ENCODE results near the gene SLC10A7. TPM values are rescaled to one million over a fixed set of nuclear protein-coding genes. Genes with fewer than 3 reads are reported as not detected.

The SLC10A7 gene
- total and polyA plus RNA-seq, 4 donors = 3.7 to 18.7 (median 7.6) TPM

- no peak for TF ChIP-seq REST (IDR thresholded peaks at IDR 0.05)
- TF ChIP-seq HNF4A (conservative IDR thresholded peaks at IDR 0.05) = no peak
Measured at GRCh38 chr4:146381263-146381872, 140.4 kb downstream of the SLC10A7 start (continued).

- WGBS = 96% methylated on average over 2 of the region's 2 CpGs
Measured at GRCh38 chr4:146379744-146380143, 142.0 kb downstream of the SLC10A7 start.

More at GRCh38 chr4:146379744-146380143, 142.0 kb downstream of the SLC10A7 start:
- TF ChIP-seq YY1 (IDR thresholded peaks at IDR 0.05) (no peak), RXRA (IDR thresholded peaks at IDR 0.05) (no peak), CTCF (IDR thresholded peaks at IDR 0.05; ENCODE audit: low read depth, low read length, missing input control) (no peak), GABPA (IDR thresholded peaks at IDR 0.05 in 1 of 2, conservative IDR thresholded peaks at IDR 0.05 in 1 of 2) (no peak), EGR1 (IDR thresholded peaks at IDR 0.05; ENCODE audit: low read depth in 2 of 2) (no peak), TAF1 (conservative IDR thresholded peaks at IDR 0.05) (no peak), ATF3 (IDR thresholded peaks at IDR 0.05) (no peak), FOXA2 (IDR thresholded peaks at IDR 0.05) (no peak), JUND (IDR thresholded peaks at IDR 0.05) (no peak), HNF4G (IDR thresholded peaks at IDR 0.05) (no peak), HNF4A (conservative IDR thresholded peaks at IDR 0.05) (no peak), MAX (IDR thresholded peaks at IDR 0.05) (no peak), FOXA1 (IDR thresholded peaks at IDR 0.05) (no peak), ZBTB33 (IDR thresholded peaks at IDR 0.05) (no peak)
- Histone ChIP-seq H3K4me1 (ENCODE audit: control insufficient read depth in 4 of 4, insufficient read depth in 4 of 4, low read length in 3 of 4) (no peaks in the 10 kb centered on the region), H3K9me3 (ENCODE audit: control insufficient read depth in 4 of 4, low read length in 3 of 4) (no peaks in the 10 kb centered on the region), H3K27me3 (ENCODE audit: control insufficient read depth in 4 of 4, insufficient read depth in 4 of 4, low read length in 3 of 4) (no peaks in the 10 kb centered on the region), H3K36me3 (ENCODE audit: control insufficient read depth in 4 of 4, insufficient read depth in 3 of 4, low read depth in 1 of 4, low read length in 3 of 4) (no peaks in the 10 kb centered on the region), H3K9ac (ENCODE audit: low read depth in 1 of 2, low read length in 2 of 2) (no peak overlapping the region), H3K4me3 (ENCODE audit: low read depth in 1 of 3, low read length in 3 of 3) (no peak overlapping the region), H3K27ac (ENCODE audit: low read depth in 1 of 2, low read length in 2 of 2) (no peak overlapping the region)
- DNase-seq (ENCODE audit: low spot score) = no peak
